Measurements from ENCODE around the gene CLCNKB. TPM values are rescaled to one million over a fixed set of nuclear protein-coding genes. Genes with fewer than 3 reads are reported as not detected.
A peak's percentile ranks its signal among the peaks of the same experiment; 100 is the strongest.
"Not testable (repeated sequence)": the region's sequence is repeated elsewhere in the genome, so short reads cannot be mapped to it uniquely, and the experiment has no call there.

Gene CLCNKB
- total and polyA plus RNA-seq, 4 experiments from 2014 or later, result not detected

DNA sequence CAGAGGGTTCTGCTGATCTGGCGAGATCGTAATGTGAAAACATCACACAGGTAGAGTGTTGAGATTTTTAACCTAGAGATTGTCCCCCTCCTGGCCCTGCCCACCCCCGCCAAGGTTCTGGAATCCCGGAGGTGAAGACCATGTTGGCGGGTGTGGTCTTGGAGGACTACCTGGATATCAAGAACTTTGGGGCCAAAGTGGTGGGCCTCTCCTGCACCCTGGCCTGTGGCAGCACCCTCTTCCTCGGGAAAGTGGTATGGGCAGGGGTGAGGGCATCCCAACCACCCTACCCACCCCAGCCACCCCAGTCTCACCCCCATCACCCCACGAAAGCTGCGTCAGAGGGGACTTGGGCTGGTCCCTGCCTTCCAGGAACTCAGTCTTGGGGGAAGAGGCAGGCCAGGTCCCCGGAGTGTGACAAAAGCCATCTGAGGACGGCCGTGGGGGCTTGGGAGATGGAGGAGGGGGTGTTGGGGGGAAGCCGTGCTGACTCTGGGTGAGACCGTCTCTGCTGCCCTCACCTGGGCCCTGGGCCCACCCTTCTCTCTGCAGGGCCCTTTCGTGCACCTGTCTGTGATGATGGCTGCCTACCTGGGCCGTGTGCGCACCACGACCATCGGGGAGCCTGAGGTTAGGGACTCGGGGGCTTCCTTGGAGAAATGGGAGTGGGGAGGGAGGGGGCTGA lies 4.4 kb downstream of the CLCNKB start:
- Mint-ChIP-seq H3K27ac (no peak overlapping the region), H3K4me3 (peak overlapping the region in 5 of 8 donors; percentile 0 to 60 (median 49))
- CTCF ChIA-PET (ENCODE audit: partially characterized antibody), result interaction anchor here (1.1 kb wide), 1 partner anchor 38 kb away, joined by 3 read pairs; no protein-coding TSS in a partner anchor

DNA sequence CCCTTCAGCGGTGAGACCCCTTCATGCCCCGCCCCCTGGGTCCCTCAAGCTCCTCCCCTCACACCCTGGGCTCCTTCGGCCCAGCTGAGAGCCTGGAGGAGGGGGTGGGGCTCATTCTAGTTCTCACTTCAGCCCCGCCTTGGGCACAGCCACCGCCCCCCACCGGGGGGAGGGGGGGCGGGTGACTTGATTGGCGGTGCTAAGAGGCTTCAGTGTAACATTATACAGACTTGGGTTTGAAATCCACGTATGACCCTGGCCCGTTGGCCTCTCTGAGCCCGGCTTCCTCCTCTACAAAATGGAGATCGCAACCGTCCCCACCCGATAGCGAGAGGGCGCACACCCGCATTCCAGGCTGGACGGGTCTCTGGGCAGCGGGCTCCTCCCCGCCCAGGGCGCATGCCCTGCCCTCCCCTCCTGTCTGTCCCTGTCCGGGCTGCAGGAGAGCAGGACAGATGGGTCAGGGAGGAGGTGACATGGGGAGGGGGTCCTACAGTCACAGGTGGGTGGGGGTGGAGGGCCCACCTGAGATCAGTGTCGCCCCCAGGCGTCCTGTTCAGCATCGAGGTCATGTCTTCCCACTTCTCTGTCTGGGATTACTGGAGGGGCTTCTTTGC lies 5.1 kb downstream of the CLCNKB start:
- H3K4me3 Mint-ChIP-seq, result peak overlapping the region in 5 of 8 donors; percentile 3 to 70 (median 43)
- intact Hi-C loops (cut with micrococcal nuclease), result no loop called here

More for the DNA sequence above, 4.4 kb downstream of the CLCNKB start:
- Mint-ChIP-seq H3K27me3 (peaks cover 13 to 23% of the 10 kb centered on the region in 2 donors), H3K4me1 (peaks cover 0 to 5% (median 1%) of the 10 kb centered on the region in 4 donors), H3K9me3 (no peaks in the 10 kb centered on the region), H3K36me3 (no peaks in the 10 kb centered on the region)
- DNase-seq, result no peak
- intact Hi-C loops (cut with micrococcal nuclease), result no loop called here
- no peak overlapping the region for H3K4me3 ChIP-seq (ENCODE audit: low read length in 2 of 2)
- POLR2A ChIA-PET (ENCODE audit: partially characterized antibody), result no interaction called here
- H3K36me3 ChIP-seq (ENCODE audit: insufficient read depth, low read length), result no peaks in the 10 kb centered on the region
- H3K27me3 ChIP-seq (ENCODE audit: insufficient read depth, low read length), result no peaks in the 10 kb centered on the region
- H3K27ac ChIP-seq (ENCODE audit: low read depth, low read length), result no peak overlapping the region
- H3K4me1 ChIP-seq (ENCODE audit: insufficient read depth, low read length), result peaks cover 5% of the 10 kb centered on the region
- H3K9me3 ChIP-seq (ENCODE audit: control insufficient read depth in 1 of 2, low read length in 2 of 2), result no peaks in the 10 kb centered on the region

DNA sequence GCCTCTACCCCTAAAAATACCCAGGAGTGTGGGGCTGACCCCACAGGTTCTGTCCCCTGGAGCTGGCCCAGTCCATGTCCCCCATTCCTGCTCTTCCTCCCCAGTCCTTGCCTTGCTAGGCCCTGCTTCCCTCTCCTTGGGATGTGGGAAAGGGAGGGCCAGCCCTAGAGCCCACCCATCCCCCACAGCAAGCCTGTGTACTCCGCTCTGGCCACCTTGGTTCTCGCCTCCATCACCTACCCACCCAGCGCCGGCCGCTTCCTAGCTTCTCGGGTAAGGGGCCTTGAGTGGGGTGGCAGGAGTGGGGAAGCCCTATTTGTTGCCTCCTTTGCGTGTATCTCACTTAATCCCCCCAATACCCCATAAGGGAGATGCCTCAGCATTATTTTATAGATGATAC lies 6.7 kb downstream of the CLCNKB start:
- Histone ChIP-seq H3K27ac (ENCODE audit: low read depth, low read length) (no peak overlapping the region), H3K4me1 (ENCODE audit: insufficient read depth, low read length) (peaks cover 5% of the 10 kb centered on the region), H3K36me3 (ENCODE audit: insufficient read depth, low read length) (no peaks in the 10 kb centered on the region), H3K9me3 (ENCODE audit: control insufficient read depth in 1 of 2, low read length in 2 of 2) (no peaks in the 10 kb centered on the region), H3K4me3 (ENCODE audit: low read length in 2 of 2) (no peak overlapping the region), H3K27me3 (ENCODE audit: insufficient read depth, low read length) (no peaks in the 10 kb centered on the region)
- Mint-ChIP-seq H3K4me1 (peaks cover 0 to 5% (median 1%) of the 10 kb centered on the region in 4 donors), H3K27me3 (peaks cover 11 to 20% of the 10 kb centered on the region in 2 donors), H3K4me3 (no peak overlapping the region), H3K27ac (no peak overlapping the region), H3K9me3 (no peaks in the 10 kb centered on the region), H3K36me3 (no peaks in the 10 kb centered on the region)
- intact Hi-C loops (cut with micrococcal nuclease), result loop anchor here (1.0 kb wide), 1 partner anchor 9 kb away; no protein-coding TSS in a partner anchor
- ChIA-PET CTCF (ENCODE audit: partially characterized antibody) (interaction anchor here (0.6 to 0.8 kb wide), 2 partner anchors 28 to 240 kb away, joined by 3 to 4 read pairs; no protein-coding TSS in a partner anchor), POLR2A (ENCODE audit: partially characterized antibody) (no interaction called here)
- no peak for DNase-seq

More for the DNA sequence above, 5.1 kb downstream of the CLCNKB start:
- Histone ChIP-seq H3K36me3 (ENCODE audit: insufficient read depth, low read length) (no peaks in the 10 kb centered on the region), H3K27ac (ENCODE audit: low read depth, low read length) (no peak overlapping the region), H3K4me1 (ENCODE audit: insufficient read depth, low read length) (peaks cover 5% of the 10 kb centered on the region), H3K27me3 (ENCODE audit: insufficient read depth, low read length) (no peaks in the 10 kb centered on the region), H3K4me3 (ENCODE audit: low read length in 2 of 2) (no peak overlapping the region), H3K9me3 (ENCODE audit: control insufficient read depth in 1 of 2, low read length in 2 of 2) (no peaks in the 10 kb centered on the region)
- peak in 3 of 5 donors; percentile 16 to 58 (median 21) for DNase-seq
- ChIA-PET CTCF (ENCODE audit: partially characterized antibody) (no interaction called here), POLR2A (ENCODE audit: partially characterized antibody) (no interaction called here)
- Mint-ChIP-seq H3K27me3 (peaks cover 11 to 20% of the 10 kb centered on the region in 2 donors), H3K4me1 (peaks cover 0 to 5% (median 1%) of the 10 kb centered on the region in 4 donors), H3K36me3 (no peaks in the 10 kb centered on the region), H3K9me3 (no peaks in the 10 kb centered on the region), H3K27ac (no peak overlapping the region)

DNA sequence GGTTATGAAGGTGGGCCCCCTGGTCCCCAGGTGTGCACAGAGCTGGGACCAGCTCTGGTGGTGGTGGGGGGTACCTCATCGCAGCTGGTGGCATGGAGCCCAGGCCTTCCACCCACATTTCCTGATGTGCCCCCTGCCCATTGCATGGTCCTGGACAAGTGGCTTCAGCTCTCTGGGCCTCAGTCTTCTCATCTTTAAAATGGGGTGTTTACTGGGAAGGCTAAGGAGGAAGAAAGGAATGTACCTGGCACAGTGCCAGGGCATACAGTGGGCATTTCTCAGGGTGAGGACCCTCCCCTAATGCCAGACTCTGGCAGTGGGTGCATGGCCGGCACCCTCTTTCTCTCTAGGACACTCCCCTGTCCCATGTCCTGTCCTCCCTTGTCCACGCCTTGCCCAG lies 7.5 kb downstream of the CLCNKB start:
- peaks cover 3 to 8% (median 4%) of the 10 kb centered on the region in 4 donors for H3K4me1 Mint-ChIP-seq
- Histone ChIP-seq H3K4me1 (ENCODE audit: insufficient read depth, low read length) (peaks cover 9% of the 10 kb centered on the region), H3K9me3 (ENCODE audit: control insufficient read depth in 1 of 2, low read length in 2 of 2) (no peaks in the 10 kb centered on the region), H3K27me3 (ENCODE audit: insufficient read depth, low read length) (no peaks in the 10 kb centered on the region), H3K27ac (ENCODE audit: low read depth, low read length) (no peak overlapping the region), H3K36me3 (ENCODE audit: insufficient read depth, low read length) (no peaks in the 10 kb centered on the region), H3K4me3 (ENCODE audit: low read length in 2 of 2) (no peak overlapping the region)
- H3K27me3 Mint-ChIP-seq, result peaks cover 11 to 17% of the 10 kb centered on the region in 2 donors
- CTCF ChIA-PET (ENCODE audit: partially characterized antibody), result no interaction called here
- no peak overlapping the region for H3K4me3 Mint-ChIP-seq
- no peak overlapping the region for H3K27ac Mint-ChIP-seq
- no peaks in the 10 kb centered on the region for H3K9me3 Mint-ChIP-seq
- DNase-seq, result peak in 1 of 5 donors; percentile 5
- intact Hi-C loops (cut with micrococcal nuclease), result no loop called here
- no peaks in the 10 kb centered on the region for H3K36me3 Mint-ChIP-seq
- POLR2A ChIA-PET (ENCODE audit: partially characterized antibody), result no interaction called here

DNA sequence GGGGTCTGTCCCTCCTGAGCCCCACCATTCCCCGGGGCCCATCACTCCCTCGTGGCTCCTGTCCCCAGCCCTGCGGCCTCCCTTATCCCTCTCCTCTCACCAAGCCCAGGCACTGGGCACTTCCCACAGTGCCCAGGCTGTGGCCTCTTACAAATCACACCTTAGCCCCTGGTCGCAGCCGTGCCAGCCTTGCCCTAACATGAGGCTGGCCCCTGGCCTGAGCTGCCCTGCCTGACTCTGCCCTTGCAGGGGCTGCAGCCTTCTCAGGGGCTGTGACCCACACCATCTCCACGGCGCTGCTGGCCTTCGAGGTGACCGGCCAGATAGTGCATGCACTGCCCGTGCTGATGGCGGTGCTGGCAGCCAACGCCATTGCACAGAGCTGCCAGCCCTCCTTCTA lies 8.4 kb downstream of the CLCNKB start:
- POLR2A ChIA-PET (ENCODE audit: partially characterized antibody); H3K36me3 ChIP-seq (ENCODE audit: insufficient read depth, low read length); H3K36me3 Mint-ChIP-seq; intact Hi-C loops (cut with micrococcal nuclease); DNase-seq; H3K9me3 Mint-ChIP-seq; H3K9me3 ChIP-seq (ENCODE audit: control insufficient read depth in 1 of 2, low read length in 2 of 2); CTCF ChIA-PET (ENCODE audit: partially characterized antibody); H3K27me3 ChIP-seq (ENCODE audit: insufficient read depth, low read length); H3K4me1 ChIP-seq (ENCODE audit: insufficient read depth, low read length); H3K27ac ChIP-seq (ENCODE audit: low read depth, low read length); H3K27ac Mint-ChIP-seq; H3K4me3 ChIP-seq (ENCODE audit: low read length in 2 of 2); H3K4me3 Mint-ChIP-seq: not testable (repeated sequence)
- peaks cover 11 to 19% of the 10 kb centered on the region in 2 donors for H3K27me3 Mint-ChIP-seq
- H3K4me1 Mint-ChIP-seq, result peaks cover 5 to 11% (median 7%) of the 10 kb centered on the region in 4 donors

DNA sequence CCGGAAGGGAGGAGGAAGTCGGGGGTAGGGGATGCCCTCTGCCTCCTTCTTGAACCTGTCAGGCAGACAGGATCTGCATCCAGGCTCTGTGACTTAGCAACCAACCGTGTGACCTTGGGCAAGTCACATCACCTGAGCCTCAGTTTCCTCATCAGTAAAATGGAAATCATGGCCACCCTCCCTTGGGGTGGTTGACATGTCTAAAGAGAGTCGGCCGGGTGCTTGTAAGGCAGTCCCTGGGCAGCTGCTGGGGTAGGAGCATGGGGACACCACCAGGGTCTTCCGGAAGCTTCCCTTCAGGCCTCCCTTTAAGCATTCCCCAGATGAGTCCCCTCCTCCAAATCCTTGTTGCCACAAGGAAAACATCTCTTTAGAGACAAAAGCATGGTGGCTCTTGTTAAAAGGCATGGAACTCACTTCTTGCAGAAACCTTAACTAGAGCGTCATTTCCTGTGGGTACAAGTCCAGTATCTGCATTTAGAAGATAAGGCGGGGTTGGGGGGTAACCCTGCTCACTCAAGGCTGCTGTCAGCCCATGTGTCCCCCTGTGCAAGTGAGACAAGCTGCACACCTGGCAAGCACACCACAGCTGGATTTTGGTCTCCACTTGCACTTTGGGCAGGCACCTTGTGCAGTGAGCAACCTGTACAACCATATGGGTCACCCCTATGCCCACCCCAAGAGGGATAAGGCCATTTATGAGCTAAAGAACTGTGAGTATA lies 10.4 kb downstream of the CLCNKB start:
- no peak for DNase-seq
- H3K4me3 Mint-ChIP-seq, result no peak overlapping the region
- no peaks in the 10 kb centered on the region for H3K9me3 Mint-ChIP-seq
- Histone ChIP-seq H3K4me1 (ENCODE audit: insufficient read depth, low read length) (peaks cover 4% of the 10 kb centered on the region), H3K9me3 (ENCODE audit: control insufficient read depth in 1 of 2, low read length in 2 of 2) (no peaks in the 10 kb centered on the region), H3K27me3 (ENCODE audit: insufficient read depth, low read length) (no peaks in the 10 kb centered on the region), H3K4me3 (ENCODE audit: low read length in 2 of 2) (no peak overlapping the region), H3K36me3 (ENCODE audit: insufficient read depth, low read length) (no peaks in the 10 kb centered on the region), H3K27ac (ENCODE audit: low read depth, low read length) (no peak overlapping the region)
- H3K27me3 Mint-ChIP-seq, result peaks cover 9 to 13% of the 10 kb centered on the region in 2 donors
- intact Hi-C loops (cut with micrococcal nuclease), result no loop called here
- CTCF ChIA-PET (ENCODE audit: partially characterized antibody), result interaction anchor here (0.7 to 2.7 kb wide), 9 partner anchors 11 to 262 kb away, joined by 3 to 11 read pairs (median 4); partner anchors contain the start of genes CLCNKB, FAM131C and UQCRHL
- H3K36me3 Mint-ChIP-seq, result no peaks in the 10 kb centered on the region
- peaks cover 4 to 7% (median 6%) of the 10 kb centered on the region in 4 donors for H3K4me1 Mint-ChIP-seq
- no peak overlapping the region for H3K27ac Mint-ChIP-seq
- POLR2A ChIA-PET (ENCODE audit: partially characterized antibody), result interaction anchor here (1.0 kb wide), 1 partner anchor 262 kb away, joined by 3 read pairs; no protein-coding TSS in a partner anchor

All from CD4-positive, alpha-beta memory T cell (primary cell).